DND-41 (cell line): Measurements from ENCODE around the gene UNC45A.

Experiments used
- ATAC-seq: fragments of 200-7000 bp; cut with Tn5 transposase; 3 replicates; pipeline ENCODE4 v1.9.1; 2021; ENCODE audit warnings: low read depth; ENCODE audit not compliant: insufficient read depth
- DNase-seq: peaks from one replicate; pipeline ENCODE4 v3.0.0-alpha.2; 2020
- H2AFZ ChIP-seq: 2 replicates; pipeline ENCODE4 v1.6.0; 2012; ENCODE audit warnings: low read depth, low read length
- H3K27ac ChIP-seq: 2 replicates; pipeline ENCODE4 v1.5.1; 2012; ENCODE audit warnings: low read length, inconsistent platforms
- H3K27me3 ChIP-seq: fragments of 200-600 bp; sonication (generic); 2 replicates; pipeline ENCODE4 v1.6.0; 2012; ENCODE audit warnings: low read length, mild to moderate bottlenecking, inconsistent platforms; ENCODE audit not compliant: insufficient read depth, poor library complexity
- H3K36me3 ChIP-seq: 2 replicates; pipeline ENCODE4 v1.5.1; 2012; ENCODE audit warnings: low read length, inconsistent platforms; ENCODE audit not compliant: insufficient read depth
- H3K4me1 ChIP-seq: 2 replicates; pipeline ENCODE4 v1.5.1; 2012; ENCODE audit warnings: mild to moderate bottlenecking, low read length; ENCODE audit not compliant: insufficient read depth
- H3K4me2 ChIP-seq: 2 replicates; pipeline ENCODE4 v1.6.0; 2012; ENCODE audit warnings: mild to moderate bottlenecking, moderate library complexity, low read length, inconsistent platforms; ENCODE audit not compliant: insufficient read depth
- H3K4me3 ChIP-seq, 2 experiments: fragments of 200-600 bp in 1 of 2; shearing (Covaris generic) in 1 of 2; 2 replicates each; pipeline ENCODE4 v1.5.1; 2012 to 2016; ENCODE audit warnings: inconsistent platforms in 2 of 2, low read length in 2 of 2, mild to moderate bottlenecking in 2 of 2, low read depth in 1 of 2, moderate library complexity in 1 of 2
- H3K79me2 ChIP-seq: 2 replicates; pipeline ENCODE4 v1.6.0; 2012; ENCODE audit warnings: low read length, inconsistent platforms; ENCODE audit not compliant: insufficient read depth
- H3K9ac ChIP-seq: 2 replicates; pipeline ENCODE4 v1.6.0; 2012; ENCODE audit warnings: low read depth, mild to moderate bottlenecking, inconsistent platforms, low read length, moderate library complexity
- H3K9me3 ChIP-seq: 2 replicates; pipeline ENCODE4 v1.5.1; 2012; ENCODE audit warnings: low read length, moderate library complexity, mild to moderate bottlenecking, inconsistent platforms; ENCODE audit not compliant: insufficient read depth, severe bottlenecking
- H4K20me1 ChIP-seq: 2 replicates; pipeline ENCODE4 v1.6.0; 2012; ENCODE audit warnings: low read length; ENCODE audit not compliant: insufficient read depth
- CTCF ChIP-seq: IDR thresholded peaks from 2 replicates; pipeline ENCODE4 v1.5.1; 2012; ENCODE audit warnings: borderline replicate concordance, low read length, moderate library complexity, mild to moderate bottlenecking; ENCODE audit not compliant: poor library complexity, severe bottlenecking; ENCODE audit errors: extremely low read depth
- EZH2 ChIP-seq: IDR thresholded peaks from 3 replicates; pipeline ENCODE4 v1.6.1; 2012; ENCODE audit warnings: borderline replicate concordance, low read depth, mild to moderate bottlenecking, moderate library complexity, low read length, inconsistent platforms; ENCODE audit not compliant: severe bottlenecking

UNC45A gene

GRCh38 chr15:90914305-90915080 lies 20.6 kb upstream of the UNC45A start:
- no peaks in the 10 kb centered on the region for H3K9me3 ChIP-seq
- H2AFZ ChIP-seq: no peak overlapping the region
- no peak for DNase-seq
- no peak overlapping the region for H3K27ac ChIP-seq
- H3K4me2 ChIP-seq: no peak overlapping the region
- ATAC-seq: no peak
- H3K79me2 ChIP-seq: no peaks in the 10 kb centered on the region
- no peaks in the 10 kb centered on the region for H3K4me1 ChIP-seq
- no peak overlapping the region for H3K4me3 ChIP-seq
- H3K27me3 ChIP-seq: no peaks in the 10 kb centered on the region
- no peak for TF ChIP-seq CTCF
- TF ChIP-seq EZH2: no peak
- 0 out of 2 replicates have a peak, but pooled peaks cover 7% of the 10 kb centered on the region for H4K20me1 ChIP-seq
- peaks cover 94% of the 10 kb centered on the region for H3K36me3 ChIP-seq
- no peak overlapping the region for H3K9ac ChIP-seq

GRCh38 chr15:90915216-90915807 lies 19.8 kb upstream of the UNC45A start:
- no peak overlapping the region for H3K4me2 ChIP-seq

GRCh38 chr15:90915808-90916440 lies 19.2 kb upstream of the UNC45A start:
- DNase-seq (no peak), ATAC-seq (no peak)
- peaks cover 96% of the 10 kb centered on the region for H3K36me3 ChIP-seq
- 0 out of 2 replicates have a peak, but pooled peaks cover 4% of the 10 kb centered on the region for H4K20me1 ChIP-seq
- H3K9ac ChIP-seq: no peak overlapping the region
- H3K4me1 ChIP-seq: no peaks in the 10 kb centered on the region
- H3K9me3 ChIP-seq: no peaks in the 10 kb centered on the region
- no peak overlapping the region for H3K4me2 ChIP-seq
- no peaks in the 10 kb centered on the region for H3K79me2 ChIP-seq
- H3K4me3 ChIP-seq: no peak overlapping the region
- no peak overlapping the region for H2AFZ ChIP-seq
- TF ChIP-seq CTCF: no peak
- H3K27ac ChIP-seq: no peak overlapping the region
- no peaks in the 10 kb centered on the region for H3K27me3 ChIP-seq

More at GRCh38 chr15:90915216-90915807, 19.8 kb upstream of the UNC45A start:
- TF ChIP-seq CTCF: no peak
- TF ChIP-seq EZH2: no peak
- no peaks in the 10 kb centered on the region for H3K27me3 ChIP-seq
- no peak overlapping the region for H2AFZ ChIP-seq
- H3K4me1 ChIP-seq: no peaks in the 10 kb centered on the region
- H3K4me3 ChIP-seq: no peak overlapping the region
- no peaks in the 10 kb centered on the region for H3K9me3 ChIP-seq
- no peaks in the 10 kb centered on the region for H3K79me2 ChIP-seq
- H3K27ac ChIP-seq: no peak overlapping the region
- ATAC-seq (0 out of 3 replicates have a peak, but pooled peaks have one; percentile 42), DNase-seq (no peak)
- peaks cover 97% of the 10 kb centered on the region for H3K36me3 ChIP-seq
- H3K9ac ChIP-seq: no peak overlapping the region
- 0 out of 2 replicates have a peak, but pooled peaks cover 7% of the 10 kb centered on the region for H4K20me1 ChIP-seq
